ENCODE data around the gene DKK3. TPM values are rescaled to one million over a fixed set of nuclear protein-coding genes. Genes with fewer than 3 reads are reported as not detected.
"Not testable (repeated sequence)": the region's sequence is repeated elsewhere in the genome, so short reads cannot be mapped to it uniquely, and the experiment has no call there.

The DKK3 gene
- total RNA-seq, 1 donor from 2014 or later = 23.9 TPM

DNA sequence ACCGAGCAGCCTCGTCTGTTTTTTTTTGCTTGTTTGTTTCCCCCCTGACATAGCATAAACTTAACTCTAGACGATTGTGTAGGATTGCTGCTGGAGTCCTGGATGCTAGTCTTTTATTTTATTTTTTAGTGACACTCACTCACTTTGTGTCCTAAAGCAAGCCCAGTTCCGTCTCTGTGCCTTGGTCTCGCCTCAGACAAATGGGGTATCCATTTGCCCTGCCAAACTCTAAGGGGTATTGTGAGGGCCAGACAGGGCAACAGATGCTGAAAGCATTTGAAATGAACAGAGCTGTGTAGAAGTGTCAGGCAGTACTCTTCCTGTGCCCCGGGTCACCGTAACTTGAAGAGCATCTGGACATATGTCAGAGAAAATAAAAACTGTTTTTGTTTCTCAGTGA, 34.8 kb upstream of the DKK3 start:
- no peak overlapping the region for H3K9ac ChIP-seq
- H3K27me3 Mint-ChIP-seq (ENCODE audit: insufficient read depth, low read depth) = peaks cover 2% of the 10 kb centered on the region
- no peak overlapping the region for H2AFZ ChIP-seq (replicated peaks)
- H3K27ac ChIP-seq = no peak overlapping the region
- H3K4me1 ChIP-seq = no peaks in the 10 kb centered on the region
- no peaks in the 10 kb centered on the region for H3K79me2 ChIP-seq (ENCODE audit: low read depth)
- no peak for TF ChIP-seq EZH2 (IDR thresholded peaks at IDR 0.05)
- TF ChIP-seq EZH2phosphoT487 (IDR thresholded peaks at IDR 0.05) = no peak
- TF ChIP-seq CTCF (IDR thresholded peaks at IDR 0.05) = no peak
- no peaks in the 10 kb centered on the region for H3K36me3 ChIP-seq
- no peaks in the 10 kb centered on the region for H4K20me1 ChIP-seq (ENCODE audit: low read depth)
- H3K4me3 ChIP-seq = no peak overlapping the region
- no peaks in the 10 kb centered on the region for H3K27me3 ChIP-seq
- H3K4me2 ChIP-seq = no peak overlapping the region
- no peaks in the 10 kb centered on the region for H3F3A ChIP-seq (ENCODE audit: low read depth)
- H3K9me3 ChIP-seq (ENCODE audit: low read depth) = no peaks in the 10 kb centered on the region
- peak overlapping the region; percentile 29 for H3K27ac Mint-ChIP-seq
- no peak overlapping the region for H3K4me3 Mint-ChIP-seq
- no peak for DNase-seq (ENCODE audit: low spot score)
- H3K4me1 Mint-ChIP-seq = peaks cover 15% of the 10 kb centered on the region
- H3K36me3 Mint-ChIP-seq = peaks cover 4% of the 10 kb centered on the region
- peaks cover 14% of the 10 kb centered on the region for H3K9me3 Mint-ChIP-seq

- H3K4me3 ChIP-seq = no peak overlapping the region
- no peak overlapping the region for H3K9ac ChIP-seq
- Mint-ChIP-seq H3K4me1 (peaks cover 13% of the 10 kb centered on the region), H3K36me3 (peaks cover 4% of the 10 kb centered on the region), H3K9me3 (peaks cover 17% of the 10 kb centered on the region), H3K4me3 (no peak overlapping the region), H3K27ac (no peak overlapping the region), H3K27me3 (ENCODE audit: insufficient read depth, low read depth) (no peaks in the 10 kb centered on the region)
- no peak overlapping the region for H3K4me2 ChIP-seq
- H3F3A ChIP-seq (ENCODE audit: low read depth) = no peaks in the 10 kb centered on the region
- no peaks in the 10 kb centered on the region for H3K9me3 ChIP-seq (ENCODE audit: low read depth)
- H3K79me2 ChIP-seq (ENCODE audit: low read depth) = no peaks in the 10 kb centered on the region
- H3K27me3 ChIP-seq = no peaks in the 10 kb centered on the region
- no peaks in the 10 kb centered on the region for H4K20me1 ChIP-seq (ENCODE audit: low read depth)
- H3K27ac ChIP-seq = no peak overlapping the region
- no peaks in the 10 kb centered on the region for H3K4me1 ChIP-seq
- no peak overlapping the region for H2AFZ ChIP-seq (replicated peaks)
- TF ChIP-seq EZH2 (IDR thresholded peaks at IDR 0.05) = no peak
- no peak for TF ChIP-seq CTCF (IDR thresholded peaks at IDR 0.05)
- no peak for TF ChIP-seq EZH2phosphoT487 (IDR thresholded peaks at IDR 0.05)
- no peak for DNase-seq (ENCODE audit: low spot score)
- H3K36me3 ChIP-seq = no peaks in the 10 kb centered on the region
Measured at GRCh38 chr11:12042215-12042676, 33.8 kb upstream of the DKK3 start.

DNA sequence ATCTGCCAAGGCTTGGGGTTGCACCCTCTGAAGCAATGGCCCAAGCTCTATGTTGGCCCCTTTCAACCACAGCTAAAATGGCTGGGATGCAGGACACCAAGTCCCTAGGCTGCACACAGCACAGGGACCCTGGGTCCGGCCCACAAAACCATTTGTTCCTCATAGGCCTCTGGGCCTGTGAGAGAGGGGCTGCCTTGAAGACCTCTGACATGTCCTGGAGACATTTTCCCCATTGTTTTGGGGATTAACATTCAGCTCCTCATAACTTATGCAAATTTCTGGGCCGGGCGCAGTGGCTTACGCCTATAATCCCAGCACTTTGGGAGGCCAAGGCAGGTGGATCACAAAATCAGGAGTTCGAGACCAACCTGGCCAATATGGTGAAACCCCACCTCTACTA, 32.3 kb upstream of the DKK3 start:
- not testable (repeated sequence) for H3K9me3 ChIP-seq (ENCODE audit: low read depth); H3K36me3 ChIP-seq; H3K4me3 Mint-ChIP-seq; H3K4me1 ChIP-seq; DNase-seq (ENCODE audit: low spot score); H4K20me1 ChIP-seq (ENCODE audit: low read depth); H2AFZ ChIP-seq (replicated peaks); H3K27me3 Mint-ChIP-seq (ENCODE audit: insufficient read depth, low read depth); H3K9ac ChIP-seq; H3K36me3 Mint-ChIP-seq; H3K79me2 ChIP-seq (ENCODE audit: low read depth); H3K27ac Mint-ChIP-seq; H3K27ac ChIP-seq; H3K27me3 ChIP-seq; H3F3A ChIP-seq (ENCODE audit: low read depth); H3K4me3 ChIP-seq; H3K4me2 ChIP-seq
- Mint-ChIP-seq H3K4me1 (peaks cover 13% of the 10 kb centered on the region), H3K9me3 (peaks cover 17% of the 10 kb centered on the region)

GRCh38 chr11:12032968-12033367, 24.5 kb upstream of the DKK3 start:
- no peak for TF ChIP-seq CTCF (IDR thresholded peaks at IDR 0.05)
- no peak for TF ChIP-seq EZH2 (IDR thresholded peaks at IDR 0.05)
- TF ChIP-seq EZH2phosphoT487 (IDR thresholded peaks at IDR 0.05) = no peak
- H3K4me1 Mint-ChIP-seq = peaks cover 36% of the 10 kb centered on the region
- H3K4me3 Mint-ChIP-seq = no peak overlapping the region

More at GRCh38 chr11:12032968-12033367, 24.5 kb upstream of the DKK3 start:
- no peaks in the 10 kb centered on the region for H3F3A ChIP-seq (ENCODE audit: low read depth)
- no peak overlapping the region for H3K27ac ChIP-seq
- no peaks in the 10 kb centered on the region for H4K20me1 ChIP-seq (ENCODE audit: low read depth)
- no peak overlapping the region for H3K4me2 ChIP-seq
- H3K27me3 ChIP-seq = no peaks in the 10 kb centered on the region
- peaks cover 5% of the 10 kb centered on the region for H3K4me1 ChIP-seq
- no peaks in the 10 kb centered on the region for H3K9me3 ChIP-seq (ENCODE audit: low read depth)
- Mint-ChIP-seq H3K27ac (no peak overlapping the region), H3K9me3 (peaks cover 2% of the 10 kb centered on the region), H3K36me3 (no peaks in the 10 kb centered on the region), H3K27me3 (ENCODE audit: insufficient read depth, low read depth) (peaks cover 8% of the 10 kb centered on the region)
- no peak for DNase-seq (ENCODE audit: low spot score)
- no peaks in the 10 kb centered on the region for H3K36me3 ChIP-seq
- H2AFZ ChIP-seq (replicated peaks) = no peak overlapping the region
- no peak overlapping the region for H3K9ac ChIP-seq
- no peaks in the 10 kb centered on the region for H3K79me2 ChIP-seq (ENCODE audit: low read depth)
- H3K4me3 ChIP-seq = no peak overlapping the region

Measured in neural progenitor cell (in vitro differentiated cells).